Measurements from ENCODE around the gene TYW5.
"Not testable (repeated sequence)": the region's sequence is repeated elsewhere in the genome, so short reads cannot be mapped to it uniquely, and the experiment has no call there.

Gene TYW5

DNA sequence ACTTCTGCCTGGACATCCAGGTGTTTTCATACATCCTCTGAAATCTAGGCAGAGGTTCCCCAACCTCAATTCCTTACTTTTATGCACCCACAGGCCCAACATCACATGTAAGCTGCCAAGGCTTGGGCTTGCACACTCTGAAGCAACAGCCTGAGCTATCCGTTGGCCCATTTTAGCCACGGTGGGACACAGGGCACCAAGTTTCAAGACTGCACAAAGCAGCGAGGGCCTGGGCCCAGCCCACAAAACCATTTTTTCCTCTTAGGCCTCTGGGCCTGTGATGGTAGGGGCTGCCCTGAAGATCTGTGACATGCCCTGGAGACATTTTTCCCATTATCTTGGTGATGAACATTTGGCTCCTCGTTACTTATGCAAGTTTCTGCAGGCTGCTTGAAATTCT, 38.3 kb downstream of the TYW5 start:
- TF ChIP-seq EZH2phosphoT487 (IDR thresholded peaks at IDR 0.05; ENCODE audit: borderline replicate concordance, low read length) = no peak
- TF ChIP-seq, protein P1, sequence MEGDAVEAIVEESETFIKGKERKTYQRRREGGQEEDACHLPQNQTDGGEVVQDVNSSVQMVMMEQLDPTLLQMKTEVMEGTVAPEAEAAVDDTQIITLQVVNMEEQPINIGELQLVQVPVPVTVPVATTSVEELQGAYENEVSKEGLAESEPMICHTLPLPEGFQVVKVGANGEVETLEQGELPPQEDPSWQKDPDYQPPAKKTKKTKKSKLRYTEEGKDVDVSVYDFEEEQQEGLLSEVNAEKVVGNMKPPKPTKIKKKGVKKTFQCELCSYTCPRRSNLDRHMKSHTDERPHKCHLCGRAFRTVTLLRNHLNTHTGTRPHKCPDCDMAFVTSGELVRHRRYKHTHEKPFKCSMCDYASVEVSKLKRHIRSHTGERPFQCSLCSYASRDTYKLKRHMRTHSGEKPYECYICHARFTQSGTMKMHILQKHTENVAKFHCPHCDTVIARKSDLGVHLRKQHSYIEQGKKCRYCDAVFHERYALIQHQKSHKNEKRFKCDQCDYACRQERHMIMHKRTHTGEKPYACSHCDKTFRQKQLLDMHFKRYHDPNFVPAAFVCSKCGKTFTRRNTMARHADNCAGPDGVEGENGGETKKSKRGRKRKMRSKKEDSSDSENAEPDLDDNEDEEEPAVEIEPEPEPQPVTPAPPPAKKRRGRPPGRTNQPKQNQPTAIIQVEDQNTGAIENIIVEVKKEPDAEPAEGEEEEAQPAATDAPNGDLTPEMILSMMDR (IDR thresholded peaks at IDR 0.05; ENCODE audit: low read depth, low read length, poor library complexity, severe bottlenecking) = no peak
- H3K27ac ChIP-seq (ENCODE audit: low read depth, low read length) = no peak overlapping the region
- H3K4me3 ChIP-seq (ENCODE audit: low read length) = no peak overlapping the region
- H3K9me3 ChIP-seq (ENCODE audit: control insufficient read depth, insufficient read depth, low read length) = peaks cover 17% of the 10 kb centered on the region
- peaks cover 16% of the 10 kb centered on the region for H3K4me1 ChIP-seq (ENCODE audit: control insufficient read depth, low read length)
- no peaks in the 10 kb centered on the region for H3K27me3 ChIP-seq (ENCODE audit: control insufficient read depth, low read length)
- peaks cover 91% of the 10 kb centered on the region for H3K79me2 ChIP-seq (ENCODE audit: control insufficient read depth, low read length)
- 0 out of 2 replicates have a peak, but pooled peaks cover 14% of the 10 kb centered on the region for H4K20me1 ChIP-seq (ENCODE audit: control insufficient read depth, insufficient read depth, low read depth, low read length)
- no peak overlapping the region for H3K4me2 ChIP-seq (ENCODE audit: low read length)
- H3K36me3 ChIP-seq (ENCODE audit: control insufficient read depth, low read length) = peaks cover 69% of the 10 kb centered on the region
- no peaks in the 10 kb centered on the region for H3K9me2 ChIP-seq (replicated peaks; ENCODE audit: control insufficient read depth, low read length)
- H3F3A ChIP-seq (ENCODE audit: control insufficient read depth, insufficient read depth) = no peaks in the 10 kb centered on the region; the same call in 1 of the 2 replicates

- Histone ChIP-seq H3K9me3 (ENCODE audit: control insufficient read depth, insufficient read depth, low read length) (peaks cover 17% of the 10 kb centered on the region), H3K36me3 (ENCODE audit: control insufficient read depth, low read length) (peaks cover 71% of the 10 kb centered on the region), H3K27ac (ENCODE audit: low read depth, low read length) (no peak overlapping the region), H3K4me1 (ENCODE audit: control insufficient read depth, low read length) (peaks cover 26% of the 10 kb centered on the region), H3K4me2 (ENCODE audit: low read length) (peak overlapping the region; percentile 44), H3F3A (ENCODE audit: control insufficient read depth, insufficient read depth) (no peaks in the 10 kb centered on the region; the same call in 1 of the 2 replicates), H3K79me2 (ENCODE audit: control insufficient read depth, low read length) (peaks cover 88% of the 10 kb centered on the region), H3K9me2 (replicated peaks; ENCODE audit: control insufficient read depth, low read length) (no peaks in the 10 kb centered on the region), H4K20me1 (ENCODE audit: control insufficient read depth, insufficient read depth, low read depth, low read length) (0 out of 2 replicates have a peak, but pooled peaks cover 11% of the 10 kb centered on the region), H3K4me3 (ENCODE audit: low read length) (peak overlapping the region; percentile 50; the same call in 1 of the 2 replicates), H3K27me3 (ENCODE audit: control insufficient read depth, low read length) (no peaks in the 10 kb centered on the region)
- TF ChIP-seq, protein P1 (IDR thresholded peaks at IDR 0.05; ENCODE audit: low read depth, low read length, poor library complexity, severe bottlenecking) = no peak
- TF ChIP-seq EZH2phosphoT487 (IDR thresholded peaks at IDR 0.05; ENCODE audit: borderline replicate concordance, low read length) = no peak
These were observed 40.8 kb downstream of the TYW5 start for GRCh38 chr2:199914372-199914958.

- not testable (repeated sequence) for H3F3A ChIP-seq (ENCODE audit: control insufficient read depth, insufficient read depth); H3K27me3 ChIP-seq (ENCODE audit: control insufficient read depth, low read length); H3K9me2 ChIP-seq (replicated peaks; ENCODE audit: control insufficient read depth, low read length); H3K27ac ChIP-seq (ENCODE audit: low read depth, low read length); H4K20me1 ChIP-seq (ENCODE audit: control insufficient read depth, insufficient read depth, low read depth, low read length)
- peaks cover 27% of the 10 kb centered on the region for H3K4me1 ChIP-seq (ENCODE audit: control insufficient read depth, low read length)
- peaks cover 55% of the 10 kb centered on the region for H3K36me3 ChIP-seq (ENCODE audit: control insufficient read depth, low read length)
- H3K4me3 ChIP-seq (ENCODE audit: low read length) = peak overlapping the region; percentile 100
- peaks cover 71% of the 10 kb centered on the region for H3K79me2 ChIP-seq (ENCODE audit: control insufficient read depth, low read length)
- H3K4me2 ChIP-seq (ENCODE audit: low read length) = peak overlapping the region; percentile 73
- peaks cover 17% of the 10 kb centered on the region for H3K9me3 ChIP-seq (ENCODE audit: control insufficient read depth, insufficient read depth, low read length)
These were observed 42.7 kb downstream of the TYW5 start for GRCh38 chr2:199912553-199913114.

- no peaks in the 10 kb centered on the region; the same call in 1 of the 2 replicates for H3F3A ChIP-seq (ENCODE audit: control insufficient read depth, insufficient read depth)
- H4K20me1 ChIP-seq (ENCODE audit: control insufficient read depth, insufficient read depth, low read depth, low read length) = 0 out of 2 replicates have a peak, but pooled peaks cover 8% of the 10 kb centered on the region
- H3K36me3 ChIP-seq (ENCODE audit: control insufficient read depth, low read length) = peaks cover 47% of the 10 kb centered on the region
- H3K79me2 ChIP-seq (ENCODE audit: control insufficient read depth, low read length) = peaks cover 63% of the 10 kb centered on the region
- H3K27me3 ChIP-seq (ENCODE audit: control insufficient read depth, low read length) = no peaks in the 10 kb centered on the region
- H3K4me2 ChIP-seq (ENCODE audit: low read length) = peak overlapping the region; percentile 73
- peak overlapping the region; percentile 85 for H3K27ac ChIP-seq (ENCODE audit: low read depth, low read length)
- H3K4me1 ChIP-seq (ENCODE audit: control insufficient read depth, low read length) = peaks cover 35% of the 10 kb centered on the region
- no peak for TF ChIP-seq EZH2phosphoT487 (IDR thresholded peaks at IDR 0.05; ENCODE audit: borderline replicate concordance, low read length)
- TF ChIP-seq, protein P1 (IDR thresholded peaks at IDR 0.05; ENCODE audit: low read depth, low read length, poor library complexity, severe bottlenecking) = no peak
- H3K9me3 ChIP-seq (ENCODE audit: control insufficient read depth, insufficient read depth, low read length) = peaks cover 13% of the 10 kb centered on the region
- H3K4me3 ChIP-seq (ENCODE audit: low read length) = peak overlapping the region; percentile 100
- H3K9me2 ChIP-seq (replicated peaks; ENCODE audit: control insufficient read depth, low read length) = no peaks in the 10 kb centered on the region
These were observed 43.5 kb downstream of the TYW5 start for GRCh38 chr2:199911877-199912161.
